PC-3 (cell line): ENCODE measurements around the gene SEMA5A. TPM values are rescaled to one million over a fixed set of nuclear protein-coding genes. Genes with fewer than 3 reads are reported as not detected.

Experiments
- ATAC-seq: fragments of 200-7000 bp; cut with Tn5 transposase; 2 replicates; pipeline ENCODE4 v1.9.1; 2020; ENCODE audit warnings: mild to moderate bottlenecking, moderate library complexity
- BruUV-seq: library from RNA; stranded (reverse); fragments of 400-500 nt; replicated peaks from 2 replicates; lab custom pipeline; 2021; lab: Mats Ljungman, UMichigan
- CTCF ChIA-PET: fragments of 300-600 bp; sonication (Branson Sonifier 250); formaldehyde crosslinking; loops from one replicate; lab custom pipeline; 2022; ENCODE audit warnings: antibody characterized with exemption; lab: Charles Lee
- POLR2A ChIA-PET: fragments of 300-600 bp; sonication (Branson Sonifier 250); formaldehyde crosslinking; loops from one replicate; lab custom pipeline; 2022; ENCODE audit warnings: antibody characterized with exemption; ENCODE audit not compliant: unreplicated experiment; lab: Charles Lee
- DNase-seq: peaks from one replicate; pipeline ENCODE4 v3.0.0-alpha.2; 2015
- H2AFZ ChIP-seq: fragments of 300-600 bp; sonication (generic); 2 replicates; pipeline ENCODE4 v1.6.0; 2016; ENCODE audit warnings: antibody characterized with exemption, low read length
- H3F3A ChIP-seq: fragments of 300-600 bp; sonication (generic); one replicate; pipeline ENCODE4 v1.6.0; 2017; ENCODE audit warnings: antibody characterized with exemption, low read length, control low read depth, mild to moderate bottlenecking; ENCODE audit not compliant: unreplicated experiment
- H3K27ac ChIP-seq: fragments of 300-600 bp; sonication (generic); 2 replicates; pipeline ENCODE4 v1.5.1; 2016; ENCODE audit warnings: mild to moderate bottlenecking, low read length
- H3K27me3 ChIP-seq: fragments of 300-600 bp; sonication (generic); 2 replicates; pipeline ENCODE4 v1.6.1; 2016; ENCODE audit warnings: low read length, mixed read lengths
- H3K36me3 ChIP-seq: fragments of 300-600 bp; sonication (generic); 2 replicates; pipeline ENCODE4 v1.6.1; 2016; ENCODE audit warnings: low read depth, mixed run types, low read length, mixed read lengths
- H3K4me1 ChIP-seq: fragments of 300-600 bp; sonication (generic); 2 replicates; pipeline ENCODE4 v1.5.1; 2016; ENCODE audit warnings: low read length; ENCODE audit not compliant: insufficient read depth
- H3K4me2 ChIP-seq: fragments of 300-600 bp; sonication (generic); 2 replicates; pipeline ENCODE4 v1.6.0; 2016; ENCODE audit warnings: low read length
- H3K4me3 ChIP-seq: fragments of 300-600 bp; sonication (generic); 2 replicates; pipeline ENCODE4 v1.5.1; 2016; ENCODE audit warnings: mild to moderate bottlenecking, low read length, mixed read lengths
- H3K79me2 ChIP-seq: fragments of 300-600 bp; sonication (generic); 2 replicates; pipeline ENCODE4 v1.6.1; 2017; ENCODE audit warnings: low read length, mixed read lengths
- H3K9ac ChIP-seq: fragments of 300-600 bp; sonication (generic); 2 replicates; pipeline ENCODE4 v1.6.0; 2016; ENCODE audit warnings: mild to moderate bottlenecking, low read length
- H3K9me2 ChIP-seq: fragments of 300-600 bp; sonication (generic); replicated peaks from 2 replicates; pipeline ENCODE4 v1.6.1; 2016; ENCODE audit warnings: mixed run types, low read length, mixed read lengths
- H3K9me3 ChIP-seq: fragments of 300-600 bp; sonication (generic); 2 replicates; pipeline ENCODE4 v1.6.1; 2016; ENCODE audit warnings: low read length, mixed read lengths
- H4K20me1 ChIP-seq: fragments of 300-600 bp; sonication (generic); 2 replicates; pipeline ENCODE4 v1.6.1; 2016; ENCODE audit warnings: low read length, mixed read lengths
- EZH2 ChIP-seq: fragments of 300-600 bp; sonication (generic); IDR thresholded peaks from one replicate; pipeline ENCODE4 v1.6.1; 2017; ENCODE audit warnings: antibody characterized with exemption, mild to moderate bottlenecking, low read length; ENCODE audit not compliant: unreplicated experiment
- EZH2phosphoT487 ChIP-seq: fragments of 300-600 bp; sonication (generic); IDR thresholded peaks from 2 replicates; pipeline ENCODE4 v1.6.1; 2018; ENCODE audit warnings: mild to moderate bottlenecking, antibody characterized with exemption, low read length, borderline replicate concordance
- intact Hi-C: fragments of 100-400 bp; cut with micrococcal nuclease; formaldehyde crosslinking; loops from 2 replicates; pipeline ENCODE4 v1.9.0; 2023
- total RNA-seq: library from RNA; depleted of rRNA; stranded (reverse); fragments of >200 nt; gene quantifications from 2 replicates; pipeline ENCODE4 v1.2.3, GENCODE V29; 2014
- TF ChIP-seq, protein P1 (sequence below): fragments of 300-600 bp; sonication (generic); conservative IDR thresholded peaks from 2 replicates; pipeline ENCODE4 v1.5.1; 2017; ENCODE audit warnings: antibody characterized with exemption, low read depth, mild to moderate bottlenecking, low read length

SEMA5A gene
- total RNA-seq, 1 experiment from 2014 or later = 4.4 TPM

DNA sequence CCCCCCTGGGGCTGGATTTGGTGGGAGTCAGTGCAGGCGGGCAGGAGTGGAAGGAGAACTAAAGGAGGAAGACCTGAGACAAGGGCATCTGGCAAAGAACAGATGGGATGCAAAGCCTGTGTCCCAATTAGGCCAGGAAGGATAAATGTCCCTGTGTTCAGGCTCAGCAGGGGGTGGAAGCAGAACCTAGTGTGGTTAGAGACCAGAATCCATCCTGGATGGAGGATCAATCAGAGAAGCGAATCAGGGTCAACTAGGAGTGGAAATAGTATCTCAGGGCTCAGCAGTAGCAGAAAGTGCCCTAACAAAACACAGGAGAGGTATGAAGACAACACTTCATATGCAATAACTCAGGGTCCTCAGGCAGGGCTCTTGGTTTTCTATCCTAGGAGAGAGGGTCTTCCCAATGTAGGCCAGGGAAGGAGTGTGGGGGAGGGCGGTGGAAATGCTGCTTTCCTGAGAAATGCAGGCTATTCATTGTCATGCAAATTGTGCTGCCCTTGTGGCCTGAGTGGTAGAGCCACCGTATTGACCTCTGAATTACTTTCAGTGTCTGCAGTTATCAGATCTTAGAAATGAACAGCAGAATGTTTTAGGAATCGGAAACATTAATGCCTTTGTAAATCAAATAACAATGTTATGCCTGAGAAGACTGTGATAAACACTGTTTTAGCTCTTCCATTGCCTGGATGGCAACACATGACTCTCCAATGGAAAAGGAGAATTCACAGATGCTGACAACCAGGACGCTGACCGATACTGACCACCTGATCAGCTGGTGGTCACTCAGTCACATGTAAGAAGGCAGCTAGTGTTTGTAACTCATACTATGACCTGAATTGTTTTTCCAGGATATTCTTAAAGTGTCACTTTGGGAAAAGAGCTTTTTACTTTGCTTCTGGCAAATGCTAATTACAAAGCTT lies 323.6 kb downstream of the SEMA5A start:
- Histone ChIP-seq H3K4me1 (no peaks in the 10 kb centered on the region), H3F3A (no peaks in the 10 kb centered on the region), H3K79me2 (no peaks in the 10 kb centered on the region), H3K27me3 (no peaks in the 10 kb centered on the region), H3K9ac (no peak overlapping the region), H3K9me2 (no peaks in the 10 kb centered on the region), H2AFZ (no peak overlapping the region), H3K9me3 (no peaks in the 10 kb centered on the region), H3K36me3 (no peaks in the 10 kb centered on the region), H4K20me1 (no peaks in the 10 kb centered on the region), H3K4me3 (no peak overlapping the region), H3K4me2 (no peak overlapping the region), H3K27ac (no peak overlapping the region)
- intact Hi-C loops = no loop called here
- no peak for ATAC-seq
- no TSS peak for BruUV-seq
- no peak for DNase-seq
- ChIA-PET CTCF (no interaction called here), POLR2A (no interaction called here)
- TF ChIP-seq EZH2phosphoT487 = no peak
- TF ChIP-seq, protein P1, sequence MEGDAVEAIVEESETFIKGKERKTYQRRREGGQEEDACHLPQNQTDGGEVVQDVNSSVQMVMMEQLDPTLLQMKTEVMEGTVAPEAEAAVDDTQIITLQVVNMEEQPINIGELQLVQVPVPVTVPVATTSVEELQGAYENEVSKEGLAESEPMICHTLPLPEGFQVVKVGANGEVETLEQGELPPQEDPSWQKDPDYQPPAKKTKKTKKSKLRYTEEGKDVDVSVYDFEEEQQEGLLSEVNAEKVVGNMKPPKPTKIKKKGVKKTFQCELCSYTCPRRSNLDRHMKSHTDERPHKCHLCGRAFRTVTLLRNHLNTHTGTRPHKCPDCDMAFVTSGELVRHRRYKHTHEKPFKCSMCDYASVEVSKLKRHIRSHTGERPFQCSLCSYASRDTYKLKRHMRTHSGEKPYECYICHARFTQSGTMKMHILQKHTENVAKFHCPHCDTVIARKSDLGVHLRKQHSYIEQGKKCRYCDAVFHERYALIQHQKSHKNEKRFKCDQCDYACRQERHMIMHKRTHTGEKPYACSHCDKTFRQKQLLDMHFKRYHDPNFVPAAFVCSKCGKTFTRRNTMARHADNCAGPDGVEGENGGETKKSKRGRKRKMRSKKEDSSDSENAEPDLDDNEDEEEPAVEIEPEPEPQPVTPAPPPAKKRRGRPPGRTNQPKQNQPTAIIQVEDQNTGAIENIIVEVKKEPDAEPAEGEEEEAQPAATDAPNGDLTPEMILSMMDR = no peak
- no peak for TF ChIP-seq EZH2

DNA sequence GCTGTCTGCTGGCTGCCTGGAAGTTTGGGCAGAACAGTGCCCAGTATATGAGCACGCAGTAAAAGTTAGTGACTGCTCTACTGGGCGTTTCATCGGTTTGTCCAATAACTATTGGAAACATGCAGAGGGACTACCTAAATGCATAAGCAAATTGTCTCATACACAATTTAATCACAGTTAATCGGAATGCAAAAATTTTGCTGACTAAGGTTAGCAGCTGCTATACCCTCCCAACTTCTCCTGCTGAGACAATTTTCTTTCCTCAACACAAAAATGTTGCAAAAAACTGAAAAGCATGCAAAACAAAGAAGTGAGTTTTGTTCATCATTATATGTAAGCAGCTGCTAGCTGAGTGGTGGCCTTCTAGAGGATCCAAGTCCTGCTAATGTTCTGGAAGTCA lies 327.5 kb downstream of the SEMA5A start:
- intact Hi-C loops = loop anchor here (10.0 kb wide), 1 partner anchor 326 kb away; the partner anchor contains the start of gene SEMA5A
- no peak for ATAC-seq
- H3K79me2 ChIP-seq = no peaks in the 10 kb centered on the region

More for the DNA sequence above, 327.5 kb downstream of the SEMA5A start:
- POLR2A ChIA-PET = no interaction called here
- H2AFZ ChIP-seq = no peak overlapping the region
- H3K4me3 ChIP-seq = no peak overlapping the region
- H4K20me1 ChIP-seq = no peaks in the 10 kb centered on the region
- DNase-seq = no peak
- 0 out of 2 replicates have a peak, but pooled peaks cover under 1% of the 10 kb centered on the region for H3K4me1 ChIP-seq
- H3K27ac ChIP-seq = no peak overlapping the region
- no peaks in the 10 kb centered on the region for H3F3A ChIP-seq
- no TSS peak for BruUV-seq
- H3K9me3 ChIP-seq = 0 out of 2 replicates have a peak, but pooled peaks cover 4% of the 10 kb centered on the region
- no peaks in the 10 kb centered on the region for H3K9me2 ChIP-seq
- no peaks in the 10 kb centered on the region for H3K27me3 ChIP-seq
- CTCF ChIA-PET = no interaction called here
- no peaks in the 10 kb centered on the region for H3K36me3 ChIP-seq
- no peak overlapping the region for H3K9ac ChIP-seq
- H3K4me2 ChIP-seq = no peak overlapping the region
- TF ChIP-seq, protein P1 = no peak
- TF ChIP-seq EZH2 (no peak), EZH2phosphoT487 (no peak)
